Globus pallidus (tissue), 1 donor: Measurements from ENCODE around the gene TMEM120B.
"Not testable (repeated sequence)": the region's sequence is repeated elsewhere in the genome, so short reads cannot be mapped to it uniquely, and the experiment has no call there.

Source experiments
- DNase-seq: peaks from one replicate; pipeline ENCODE4 v3.0.0-alpha.2; 2015; ENCODE audit warnings: low spot score

TMEM120B gene

GRCh38 chr12:121775501-121775900, 62.9 kb downstream of the TMEM120B start:
- DNase-seq: no peak

GRCh38 chr12:121776190-121777098, 63.9 kb downstream of the TMEM120B start:
- DNase-seq: peak; percentile 34

GRCh38 chr12:121778567-121779421, 66.2 kb downstream of the TMEM120B start:
- no peak for DNase-seq

- no peak for DNase-seq
Measured at GRCh38 chr12:121779422-121779895, 66.9 kb downstream of the TMEM120B start.

- DNase-seq: no peak
Measured at GRCh38 chr12:121780429-121780828, 67.9 kb downstream of the TMEM120B start.

GRCh38 chr12:121781484-121781997, 69.0 kb downstream of the TMEM120B start:
- no peak for DNase-seq

GRCh38 chr12:121781998-121782979, 69.7 kb downstream of the TMEM120B start:
- no peak for DNase-seq

GRCh38 chr12:121783766-121784165, 71.2 kb downstream of the TMEM120B start:
- DNase-seq: no peak

- no peak for DNase-seq
Measured at GRCh38 chr12:121784460-121784859, 71.9 kb downstream of the TMEM120B start.

- no peak for DNase-seq
Measured at GRCh38 chr12:121786440-121786825, 73.9 kb downstream of the TMEM120B start.

- no peak for DNase-seq
Measured at GRCh38 chr12:121787063-121788025, 74.8 kb downstream of the TMEM120B start.

GRCh38 chr12:121788176-121788818, 75.7 kb downstream of the TMEM120B start:
- no peak for DNase-seq

GRCh38 chr12:121789233-121789781, 76.8 kb downstream of the TMEM120B start:
- DNase-seq: no peak

- no peak for DNase-seq
Measured at GRCh38 chr12:121789800-121790728, 77.5 kb downstream of the TMEM120B start.

GRCh38 chr12:121790785-121791184, 78.2 kb downstream of the TMEM120B start:
- DNase-seq: not testable (repeated sequence)

GRCh38 chr12:121791671-121792551, 79.4 kb downstream of the TMEM120B start:
- DNase-seq: no peak
